C4-2B (cell line): Measurements from ENCODE around the gene MED12L.

Experiments used
- CTCF ChIP-seq: fragments of 450-650 bp; conservative IDR thresholded peaks from 2 replicates; pipeline ENCODE4 v1.5.1; 2017; ENCODE audit warnings: mild to moderate bottlenecking
- ZFX ChIP-seq: fragments of 450-650 bp; IDR thresholded peaks from 2 replicates; pipeline ENCODE4 v1.6.1; 2017

GRCh38 chr3:151319628-151320027 lies 234.2 kb downstream of the MED12L start:
- no peak for TF ChIP-seq CTCF
- no peak for TF ChIP-seq ZFX
